Thyroid gland (tissue), 4 donors: ENCODE measurements around the gene POU6F2. TPM values are rescaled to one million over a fixed set of nuclear protein-coding genes. Genes with fewer than 3 reads are reported as not detected.
A peak's percentile ranks its signal among the peaks of the same experiment; 100 is the strongest.

ENCODE experiments used
- DNase-seq, 2 donors: peaks; one replicate each; pipeline ENCODE4 v3.0.0-alpha.2; 2019
- H3K27ac ChIP-seq, 3 donors: fragments of 200-600 bp; sonication (generic); 1 replicate in 2 of 3; 2 replicates in 1 of 3; pipeline ENCODE4 v1.5.1; 2016 to 2019; ENCODE audit warnings: mild to moderate bottlenecking in 1 of 3, moderate library complexity in 1 of 3
- H3K27me3 ChIP-seq: fragments of 200-600 bp; sonication (generic); one replicate; pipeline ENCODE4 v1.5.1; 2019
- H3K36me3 ChIP-seq, 2 donors: fragments of 200-600 bp; sonication (generic); one replicate each; pipeline ENCODE4 v1.5.1; 2016 to 2019
- H3K4me1 ChIP-seq, 2 donors: fragments of 200-600 bp; sonication (generic); one replicate each; pipeline ENCODE4 v1.5.1; 2017 to 2019
- H3K4me3 ChIP-seq, 3 donors: fragments of 200-600 bp; sonication (generic); replicated peaks in 1 of 3; 1 replicate in 2 of 3; 2 replicates in 1 of 3; pipeline ENCODE4 v1.5.1; 2016; ENCODE audit warnings: mild to moderate bottlenecking in 1 of 3
- H3K9me3 ChIP-seq: fragments of 200-600 bp; sonication (generic); one replicate; pipeline ENCODE4 v1.5.1; 2017
- CTCF ChIP-seq, 6 experiments: fragments of 200-600 bp in 3 of 6; fragments of 450-650 bp in 3 of 6; sonication (generic) in 3 of 6; IDR thresholded peaks; one replicate each; pipeline ENCODE4 v1.5.1; 2016 to 2019; ENCODE audit warnings: antibody characterized with exemption in 6 of 6, mild to moderate bottlenecking in 2 of 6, inconsistent platforms in 1 of 6, moderate library complexity in 1 of 6
- POLR2A ChIP-seq, 2 donors: fragments of 450-650 bp; IDR thresholded peaks; one replicate each; pipeline ENCODE4 v1.6.1; 2017; ENCODE audit warnings: antibody characterized with exemption in 2 of 2, mild to moderate bottlenecking in 2 of 2, moderate library complexity in 1 of 2
- WGBS, 2 donors: methylation state at CpG; one replicate each; pipeline ENCODE4 v1.1.5; 2017; 5-methylcytosine and 5-hydroxymethylcytosine counted together
- intact Hi-C: fragments of 100-400 bp; cut with DNase I; formaldehyde crosslinking; loops from one replicate; pipeline ENCODE4 v1.15.1; 2023
- total RNA-seq, 4 donors: library from RNA; depleted of rRNA; stranded (reverse); fragments of >200 nt; gene quantifications; one replicate each; pipeline ENCODE4 v1.2.3, GENCODE V29; 2016

POU6F2 gene
- total RNA-seq, 4 donors from 2014 or later: 0.33 TPM; not detected in 3

GRCh38 chr7:39406467-39406866 lies 428.8 kb downstream of the POU6F2 start:
- H3K36me3 ChIP-seq: no peaks in the 10 kb centered on the region
- DNase-seq: no peak
- no peaks in the 10 kb centered on the region for H3K9me3 ChIP-seq
- no peaks in the 10 kb centered on the region for H3K4me1 ChIP-seq
- H3K27me3 ChIP-seq: no peaks in the 10 kb centered on the region
- intact Hi-C loops: no loop called here
- H3K27ac ChIP-seq: no peak overlapping the region
- WGBS, 2 donors: 74 to 78% methylated on average over 10 of the region's 10 CpGs
- no peak for TF ChIP-seq POLR2A (IDR thresholded peaks at IDR 0.05)
- no peak for TF ChIP-seq CTCF (IDR thresholded peaks at IDR 0.05)
- H3K4me3 ChIP-seq: no peak overlapping the region

GRCh38 chr7:39407137-39407536 lies 429.4 kb downstream of the POU6F2 start:
- 50 to 53% methylated on average over 3 to 4 of the region's 4 CpGs for WGBS, 2 donors
- TF ChIP-seq CTCF (IDR thresholded peaks at IDR 0.05): no peak

GRCh38 chr7:39407723-39408122 lies 430.0 kb downstream of the POU6F2 start:
- Histone ChIP-seq H3K4me1 (no peaks in the 10 kb centered on the region), H3K27ac (no peak overlapping the region), H3K9me3 (no peaks in the 10 kb centered on the region), H3K4me3 (no peak overlapping the region), H3K27me3 (no peaks in the 10 kb centered on the region), H3K36me3 (no peaks in the 10 kb centered on the region)
- 82 to 86% methylated on average over 8 of the region's 8 CpGs for WGBS, 2 donors
- no peak for DNase-seq
- no peak for TF ChIP-seq POLR2A (IDR thresholded peaks at IDR 0.05)
- TF ChIP-seq CTCF (IDR thresholded peaks at IDR 0.05): no peak
- intact Hi-C loops: no loop called here

More at GRCh38 chr7:39407137-39407536, 429.4 kb downstream of the POU6F2 start:
- Histone ChIP-seq H3K9me3 (no peaks in the 10 kb centered on the region), H3K36me3 (no peaks in the 10 kb centered on the region), H3K4me1 (no peaks in the 10 kb centered on the region), H3K27me3 (no peaks in the 10 kb centered on the region), H3K4me3 (no peak overlapping the region), H3K27ac (no peak overlapping the region)
- intact Hi-C loops: no loop called here
- DNase-seq: peak in 1 of 2 donors; percentile 9

GRCh38 chr7:39408906-39409305 lies 431.2 kb downstream of the POU6F2 start:
- Histone ChIP-seq H3K27ac (no peak overlapping the region), H3K4me3 (no peak overlapping the region), H3K4me1 (no peaks in the 10 kb centered on the region), H3K9me3 (no peaks in the 10 kb centered on the region), H3K27me3 (no peaks in the 10 kb centered on the region), H3K36me3 (no peaks in the 10 kb centered on the region)
- no peak for DNase-seq
- TF ChIP-seq CTCF (IDR thresholded peaks at IDR 0.05): no peak
- no peak for TF ChIP-seq POLR2A (IDR thresholded peaks at IDR 0.05)
- 60 to 69% methylated on average over 1 of the region's 1 CpG for WGBS, 2 donors
- intact Hi-C loops: no loop called here

GRCh38 chr7:39410582-39410981 lies 432.9 kb downstream of the POU6F2 start:
- no peak overlapping the region for H3K4me3 ChIP-seq
- no peak for TF ChIP-seq POLR2A (IDR thresholded peaks at IDR 0.05)
- no peak for TF ChIP-seq CTCF (IDR thresholded peaks at IDR 0.05)
- H3K27me3 ChIP-seq: no peaks in the 10 kb centered on the region
- no peak overlapping the region for H3K27ac ChIP-seq
- no peak for DNase-seq
- no peaks in the 10 kb centered on the region for H3K36me3 ChIP-seq
- WGBS, 2 donors: 92 to 96% methylated on average over 5 of the region's 5 CpGs
- no peaks in the 10 kb centered on the region for H3K9me3 ChIP-seq
- intact Hi-C loops: no loop called here
- no peaks in the 10 kb centered on the region for H3K4me1 ChIP-seq
